Cardiac ventricle fibroblast (primary cell): Measurements from ENCODE around the gene ITIH4. TPM values are rescaled to one million over a fixed set of nuclear protein-coding genes. Genes with fewer than 3 reads are reported as not detected.

ENCODE experiments used
- total RNA-seq: library from RNA; depleted of rRNA; stranded (reverse); fragments of >200 nt; gene quantifications from 2 replicates; pipeline ENCODE4 v1.2.3, GENCODE V29; 2015

The ITIH4 gene
- total RNA-seq: 0.39 and 2.2 TPM in 2 replicates

DNA sequence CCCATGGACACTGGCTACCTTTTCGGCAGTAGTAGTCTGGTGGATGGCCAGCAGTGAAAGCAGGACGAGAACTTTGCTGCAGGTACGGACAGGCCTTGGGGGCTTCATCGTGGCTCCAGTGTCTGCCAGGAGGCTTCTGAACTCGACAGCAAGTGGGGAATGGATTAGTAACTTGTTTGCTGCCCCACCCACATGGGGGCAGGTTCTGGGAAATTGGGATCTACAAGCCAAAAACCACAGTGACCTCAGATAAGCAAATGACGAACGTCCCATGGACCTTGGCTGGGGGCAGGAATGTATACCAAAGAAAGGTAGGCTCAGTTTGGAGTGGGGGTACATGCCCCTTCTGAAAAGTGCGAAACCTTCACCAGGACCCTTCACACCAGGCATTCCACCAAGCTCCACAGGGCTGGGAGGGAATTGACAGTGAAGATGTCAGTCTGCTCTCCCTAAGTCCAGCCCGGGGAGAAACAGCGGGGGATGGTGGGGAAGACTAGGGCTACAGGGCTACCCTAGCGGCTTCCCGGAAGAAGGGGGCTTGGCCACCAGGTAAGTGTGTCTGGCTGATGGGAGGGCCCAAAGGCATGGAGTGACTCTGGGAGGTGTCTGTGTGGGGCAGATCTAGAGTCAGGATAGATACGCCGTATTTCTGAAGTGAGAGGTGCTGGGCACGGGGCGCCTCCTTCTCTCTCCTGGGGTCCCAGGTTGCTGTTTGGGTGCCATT lies at the start of gene ITIH4:
Gene ITIH4, minus strand, starts transcription at position 138 of the 724 bp plus-strand sequence. Its CDS starts 30 bp downstream, at position 108.

DNA sequence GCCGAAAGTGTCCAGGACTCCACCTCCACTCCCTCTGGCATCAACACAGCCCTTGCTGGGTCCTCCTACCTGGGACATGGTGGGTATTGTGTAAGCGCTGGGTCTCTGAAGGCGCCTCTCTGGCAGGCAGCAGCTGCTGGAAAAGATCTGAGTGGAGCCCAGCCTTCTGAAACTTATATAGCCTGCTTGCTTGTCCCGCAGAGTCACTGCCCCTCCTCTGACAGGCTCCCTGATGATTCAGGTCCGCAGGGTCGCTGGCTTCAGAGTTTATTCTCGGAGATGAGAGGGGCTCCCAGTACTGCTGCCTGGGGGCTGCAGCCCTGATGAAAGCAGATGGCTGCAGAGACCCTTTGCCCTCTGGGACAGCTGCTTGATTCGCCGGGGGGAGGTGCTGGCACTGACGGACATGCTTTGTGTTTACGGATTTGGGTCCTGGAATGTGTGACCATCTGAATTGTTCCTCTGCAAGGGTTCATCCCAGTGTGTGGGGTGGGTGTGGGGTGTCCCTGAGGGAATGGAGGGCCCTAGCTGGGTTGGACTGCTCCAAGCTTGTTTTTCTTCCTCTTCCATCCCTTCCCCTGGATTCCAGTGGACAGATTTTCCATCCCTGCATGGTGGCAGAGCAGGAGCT lies 4.5 kb upstream of the ITIH4 start, which contains the start of gene MUSTN1:
Gene MUSTN1, minus strand, starts transcription at position 149 of the 631 bp plus-strand sequence. Its CDS starts 71 bp downstream, at position 78.

DNA sequence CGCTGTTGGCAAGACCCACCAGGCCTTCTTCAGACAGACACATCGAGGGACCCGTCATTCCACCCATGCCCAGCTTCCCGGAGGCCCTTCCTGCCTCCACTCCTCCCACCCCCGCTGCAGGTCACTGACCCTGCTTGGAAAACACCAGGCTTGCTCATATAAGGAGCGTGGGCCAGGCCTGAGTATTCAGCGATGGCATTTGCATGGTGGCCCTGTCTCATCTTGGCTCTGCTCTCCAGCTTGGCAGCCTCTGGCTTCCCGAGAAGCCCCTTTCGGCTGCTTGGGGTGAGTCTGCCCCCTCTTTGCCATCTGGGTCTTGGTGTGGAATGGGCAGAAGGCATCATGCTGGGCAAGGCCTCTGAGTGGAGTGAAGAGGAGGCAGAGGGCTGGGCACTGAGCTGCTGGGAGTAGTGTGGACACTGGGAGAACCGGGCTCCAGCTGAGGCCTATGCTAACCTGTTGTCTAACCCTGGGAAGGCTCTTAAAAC lies 35.8 kb downstream of the ITIH4 start, which contains the start of gene ITIH3:
Gene ITIH3, plus strand, starts transcription at position 185 of the 488 bp plus-strand sequence. Its CDS starts 8 bp downstream, at position 193.

DNA sequence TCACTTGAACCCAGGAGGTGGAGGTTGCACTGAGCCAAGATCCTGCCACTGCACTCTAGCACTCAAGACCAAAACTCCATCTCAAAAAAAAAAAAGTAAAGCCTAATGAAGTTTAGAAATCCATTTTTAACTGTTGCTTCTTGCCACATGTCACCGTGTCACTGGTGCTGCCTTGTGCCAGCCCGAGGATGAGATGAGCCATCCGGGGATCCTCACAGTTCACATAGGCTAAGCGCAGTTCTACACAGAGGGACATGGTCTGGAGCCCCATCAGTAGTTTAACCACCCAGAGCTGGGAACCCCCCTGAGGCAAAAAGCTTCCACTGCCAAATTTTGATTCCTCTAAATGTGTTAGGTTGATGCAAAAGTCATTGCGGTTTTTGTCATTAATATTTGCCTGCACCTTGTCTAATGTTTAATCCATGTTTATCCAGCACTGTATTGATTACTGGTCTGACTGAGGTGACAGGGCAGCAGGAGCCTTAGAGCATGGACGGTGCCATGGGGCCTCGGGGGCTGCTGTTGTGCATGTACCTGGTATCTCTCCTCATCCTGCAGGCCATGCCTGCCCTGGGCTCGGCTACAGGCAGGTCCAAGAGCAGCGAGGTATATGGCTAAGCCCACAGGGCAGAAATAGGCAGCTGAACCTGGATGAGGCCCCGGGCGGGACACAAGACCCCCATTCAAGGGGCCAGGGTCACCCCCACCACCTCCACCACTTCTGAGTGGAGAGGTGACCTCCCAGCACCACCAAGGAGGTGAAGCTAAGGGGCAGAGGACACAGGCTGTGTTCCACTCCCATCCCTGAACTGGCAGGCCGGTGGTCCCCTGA lies 53.1 kb downstream of the ITIH4 start, which contains the start of gene ITIH1:
Gene ITIH1, plus strand, starts transcription at position 473 of the 832 bp plus-strand sequence. Its CDS starts 17 bp downstream, at position 490.

DNA sequence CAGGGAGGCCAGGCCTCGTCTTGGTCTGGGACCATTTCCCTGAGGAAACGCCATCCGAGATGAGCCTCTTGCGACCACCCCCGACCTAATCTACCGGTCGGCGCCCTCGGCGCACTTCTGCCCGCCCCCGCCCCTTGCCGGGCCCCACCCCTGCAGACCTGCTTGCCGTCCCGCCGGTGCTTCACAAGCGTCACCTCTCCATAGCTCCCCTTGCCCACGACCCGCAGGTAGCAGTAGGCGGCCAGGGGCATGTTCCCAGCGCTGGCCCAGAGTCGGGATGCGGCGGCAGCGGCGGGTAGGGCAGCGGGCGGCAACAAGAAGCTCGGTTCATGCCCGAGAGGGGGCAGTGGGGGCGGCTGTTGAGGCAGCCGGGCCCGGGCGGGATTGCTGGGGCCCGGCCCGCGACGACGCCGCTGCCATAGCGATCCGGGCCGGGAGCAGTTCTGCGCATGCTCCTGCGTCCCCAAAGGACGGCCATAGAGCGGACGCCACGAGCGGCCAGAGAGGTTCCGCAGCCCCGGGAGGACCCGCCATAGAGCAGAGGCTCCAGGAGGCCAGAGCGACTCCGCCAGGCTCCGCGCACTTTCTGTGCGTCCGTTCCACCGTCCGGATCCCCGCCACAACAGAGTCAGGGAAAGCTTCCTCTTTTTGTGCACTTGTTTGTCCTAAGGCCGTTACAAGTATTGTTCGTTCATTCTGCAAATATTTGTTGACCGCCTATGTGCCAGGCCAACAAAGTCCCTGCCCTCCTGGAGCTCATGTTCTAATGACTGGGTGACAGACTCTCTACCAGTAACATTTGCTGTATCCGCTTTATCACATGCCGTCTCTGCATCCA lies 59.8 kb downstream of the ITIH4 start, which contains the start of gene NEK4:
Gene NEK4, minus strand, starts transcription at position 445 of the 838 bp plus-strand sequence. Its CDS starts 194 bp downstream, at position 251.

Other genes starting within 250 kb of the ITIH4 start
- 36.6 and 42.7 TPM in 2 replicates for gene PBRM1, start 144.8 kb downstream of the ITIH4 start, total RNA-seq
- gene GNL3, start 144.6 kb downstream of the ITIH4 start, total RNA-seq: 54.0 and 79.2 TPM in 2 replicates
- gene GLT8D1, start 124.9 kb downstream of the ITIH4 start, total RNA-seq: 97.8 and 98.1 TPM in 2 replicates
- 184 and 227 TPM in 2 replicates for gene SPCS1, start 124.6 kb downstream of the ITIH4 start, total RNA-seq
- 9.9 and 11.8 TPM in 2 replicates for gene NEK4, start 59.7 kb downstream of the ITIH4 start, total RNA-seq
- gene ITIH1, start 53.1 kb downstream of the ITIH4 start, total RNA-seq: not detected in 2 replicates
- gene ITIH3, start 35.9 kb downstream of the ITIH4 start, total RNA-seq: 0.24 TPM in 1 of 2 replicates, not detected in the other
- gene MUSTN1, start 4.3 kb upstream of the ITIH4 start, total RNA-seq: not detected in 2 replicates
- 10.8 and 23.7 TPM in 2 replicates for gene STIMATE, start 66.9 kb upstream of the ITIH4 start, total RNA-seq
- 2.0 and 2.8 TPM in 2 replicates for gene SFMBT1, start 215.4 kb upstream of the ITIH4 start, total RNA-seq